Testis (tissue), 2 donors: ENCODE results near the gene GPR161.

Experiments
- CTCF ChIP-seq, 3 experiments: fragments of 450-650 bp in 2 of 3; fragments of 200-600 bp in 1 of 3; sonication (generic) in 1 of 3; IDR thresholded peaks; one replicate each; pipeline ENCODE4 v1.5.1; 2016 to 2019; ENCODE audit warnings: antibody characterized with exemption in 3 of 3, mild to moderate bottlenecking in 2 of 3, moderate library complexity in 1 of 3
- POLR2A ChIP-seq: fragments of 450-650 bp; IDR thresholded peaks from one replicate; pipeline ENCODE4 v1.6.1; 2017; ENCODE audit warnings: antibody characterized with exemption, mild to moderate bottlenecking, moderate library complexity

GRCh38 chr1:168081373-168082007 is 55.2 kb downstream of the GPR161 start:
- TF ChIP-seq CTCF (IDR thresholded peaks at IDR 0.05): no peak
- TF ChIP-seq POLR2A: no peak
